Gastroesophageal sphincter (tissue), 4 donors: ENCODE results near the gene SDC4. TPM values are rescaled to one million over a fixed set of nuclear protein-coding genes. Genes with fewer than 3 reads are reported as not detected.

Experiments used
- ATAC-seq: fragments of 150-250 bp; one replicate; pipeline ENCODE4 v1.9.1; 2016; ENCODE audit warnings: mild to moderate bottlenecking, moderate library complexity
- H3K27ac ChIP-seq, 4 donors: fragments of 200-600 bp; sonication (generic) in 3 of 4; 1 replicate in 3 of 4; 2 replicates in 1 of 4; pipeline ENCODE4 v1.5.1; 2016 to 2019
- H3K27me3 ChIP-seq: fragments of 200-600 bp; sonication (generic); one replicate; pipeline ENCODE4 v1.5.1; 2019
- H3K36me3 ChIP-seq, 2 donors: fragments of 200-600 bp; sonication (generic); one replicate each; pipeline ENCODE4 v1.5.1; 2019; ENCODE audit warnings: control low read depth in 1 of 2
- H3K4me1 ChIP-seq, 3 donors: fragments of 200-600 bp; sonication (generic); 1 replicate in 2 of 3; 2 replicates in 1 of 3; pipeline ENCODE4 v1.5.1; 2016 to 2019; ENCODE audit warnings: control low read depth in 2 of 3
- H3K4me3 ChIP-seq, 2 donors: fragments of 200-600 bp; sonication (generic); one replicate each; pipeline ENCODE4 v1.5.1; 2019; ENCODE audit warnings: mild to moderate bottlenecking in 1 of 2, moderate library complexity in 1 of 2
- H3K9me3 ChIP-seq, 3 donors: fragments of 200-600 bp; sonication (generic); one replicate each; pipeline ENCODE4 v1.5.1; 2017 to 2019; ENCODE audit warnings: control low read depth in 2 of 3
- EP300 ChIP-seq: sonication (generic); formaldehyde crosslinking; IDR thresholded peaks from one replicate; pipeline ENCODE4 v1.6.1; 2017; ENCODE audit warnings: antibody characterized with exemption, mild to moderate bottlenecking
- POLR2A ChIP-seq, 2 donors: fragments of 450-650 bp; IDR thresholded peaks; one replicate each; pipeline ENCODE4 v1.6.1; 2017; ENCODE audit warnings: antibody characterized with exemption in 2 of 2, mild to moderate bottlenecking in 2 of 2, moderate library complexity in 1 of 2
- POLR2AphosphoS5 ChIP-seq: sonication (generic); formaldehyde crosslinking; IDR thresholded peaks from one replicate; pipeline ENCODE4 v1.6.1; 2017; ENCODE audit warnings: antibody characterized with exemption
- WGBS, 2 donors: methylation state at CpG; one replicate each; pipeline ENCODE4 v1.1.5; 2018; ENCODE audit warnings: low coverage in 1 of 2; 5-methylcytosine and 5-hydroxymethylcytosine counted together
- total RNA-seq, 4 donors: library from RNA; depleted of rRNA; stranded (reverse); fragments of >200 nt; gene quantifications; one replicate each; pipeline ENCODE4 v1.1.0, GENCODE V29; 2016
- TF ChIP-seq, protein P1 (sequence below), 4 experiments: fragments of 200-600 bp in 2 of 4; fragments of 450-650 bp in 2 of 4; sonication (generic) in 1 of 4; IDR thresholded peaks; one replicate each; pipeline ENCODE4 v1.5.1; 2017 to 2019; ENCODE audit warnings: antibody characterized with exemption in 4 of 4, mild to moderate bottlenecking in 2 of 4, moderate library complexity in 2 of 4

Gene SDC4
- total RNA-seq, 4 donors from 2014 or later: 75.1 to 182 (median 84.2) TPM

- no peaks in the 10 kb centered on the region for H3K9me3 ChIP-seq
- H3K4me3 ChIP-seq: no peak overlapping the region
- H3K27me3 ChIP-seq: no peaks in the 10 kb centered on the region
- no peaks in the 10 kb centered on the region for H3K4me1 ChIP-seq
- no peak overlapping the region for H3K27ac ChIP-seq
- WGBS, 2 donors: 53 to 73% methylated on average over 2 of the region's 2 CpGs
- ATAC-seq: no peak
- TF ChIP-seq, protein P1, sequence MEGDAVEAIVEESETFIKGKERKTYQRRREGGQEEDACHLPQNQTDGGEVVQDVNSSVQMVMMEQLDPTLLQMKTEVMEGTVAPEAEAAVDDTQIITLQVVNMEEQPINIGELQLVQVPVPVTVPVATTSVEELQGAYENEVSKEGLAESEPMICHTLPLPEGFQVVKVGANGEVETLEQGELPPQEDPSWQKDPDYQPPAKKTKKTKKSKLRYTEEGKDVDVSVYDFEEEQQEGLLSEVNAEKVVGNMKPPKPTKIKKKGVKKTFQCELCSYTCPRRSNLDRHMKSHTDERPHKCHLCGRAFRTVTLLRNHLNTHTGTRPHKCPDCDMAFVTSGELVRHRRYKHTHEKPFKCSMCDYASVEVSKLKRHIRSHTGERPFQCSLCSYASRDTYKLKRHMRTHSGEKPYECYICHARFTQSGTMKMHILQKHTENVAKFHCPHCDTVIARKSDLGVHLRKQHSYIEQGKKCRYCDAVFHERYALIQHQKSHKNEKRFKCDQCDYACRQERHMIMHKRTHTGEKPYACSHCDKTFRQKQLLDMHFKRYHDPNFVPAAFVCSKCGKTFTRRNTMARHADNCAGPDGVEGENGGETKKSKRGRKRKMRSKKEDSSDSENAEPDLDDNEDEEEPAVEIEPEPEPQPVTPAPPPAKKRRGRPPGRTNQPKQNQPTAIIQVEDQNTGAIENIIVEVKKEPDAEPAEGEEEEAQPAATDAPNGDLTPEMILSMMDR (IDR thresholded peaks at IDR 0.05): no peak
- no peak for TF ChIP-seq POLR2A (IDR thresholded peaks at IDR 0.05)
- no peak for TF ChIP-seq EP300
- TF ChIP-seq POLR2AphosphoS5: no peak
- H3K36me3 ChIP-seq: peaks cover 0 to 18% of the 10 kb centered on the region in 2 donors
These were observed 43.3 kb upstream of the SDC4 start for GRCh38 chr20:45391559-45391958.

GRCh38 chr20:45390931-45391330 lies 42.7 kb upstream of the SDC4 start:
- no peaks in the 10 kb centered on the region for H3K27me3 ChIP-seq
- H3K27ac ChIP-seq: no peak overlapping the region
- H3K36me3 ChIP-seq: peaks cover 0 to 15% of the 10 kb centered on the region in 2 donors
- H3K4me1 ChIP-seq: no peaks in the 10 kb centered on the region
- H3K4me3 ChIP-seq: no peak overlapping the region
- 92 to 100% methylated on average over 2 of the region's 2 CpGs for WGBS, 2 donors
- TF ChIP-seq, protein P1 (IDR thresholded peaks at IDR 0.05): no peak
- no peak for TF ChIP-seq POLR2AphosphoS5
- no peak for TF ChIP-seq POLR2A (IDR thresholded peaks at IDR 0.05)
- TF ChIP-seq EP300: no peak
- ATAC-seq: no peak
- H3K9me3 ChIP-seq: no peaks in the 10 kb centered on the region

GRCh38 chr20:45387274-45387673 lies 39.0 kb upstream of the SDC4 start:
- H3K9me3 ChIP-seq: no peaks in the 10 kb centered on the region
- no peaks in the 10 kb centered on the region for H3K36me3 ChIP-seq
- no peak overlapping the region for H3K4me3 ChIP-seq
- no peak for ATAC-seq
- WGBS, 2 donors: 87 to 90% methylated on average over 1 of the region's 1 CpG
- H3K4me1 ChIP-seq: no peaks in the 10 kb centered on the region
- H3K27ac ChIP-seq: no peak overlapping the region
- TF ChIP-seq POLR2AphosphoS5: no peak
- TF ChIP-seq POLR2A (IDR thresholded peaks at IDR 0.05): no peak
- TF ChIP-seq, protein P1 (IDR thresholded peaks at IDR 0.05): no peak
- TF ChIP-seq EP300: no peak
- no peaks in the 10 kb centered on the region for H3K27me3 ChIP-seq

DNA sequence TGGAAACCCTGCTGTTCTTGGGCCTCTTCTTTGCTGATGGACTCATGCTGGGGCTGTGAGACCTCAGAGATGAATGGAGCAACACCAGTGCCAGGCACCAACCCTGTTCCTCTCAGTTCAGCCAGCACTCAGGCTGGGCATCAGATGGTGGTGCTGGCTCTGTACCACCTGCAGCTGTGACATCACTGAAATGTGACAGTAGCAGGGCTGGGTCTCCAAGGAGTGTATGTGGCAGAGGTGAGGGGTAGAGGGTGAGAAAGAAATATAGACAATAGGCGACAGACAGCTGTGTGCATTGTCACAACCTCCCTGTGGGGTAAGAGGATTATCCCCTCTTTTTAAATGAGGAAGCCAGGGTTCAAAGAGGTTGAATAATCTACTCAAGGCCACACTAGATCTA lies 30.0 kb upstream of the SDC4 start, which contains the start of gene TP53TG5:
Gene TP53TG5 (minus strand): TSS at position 135 of the 400 bp plus-strand sequence. CDS start 89 bp downstream, at position 46.
- 63 to 73% methylated on average over 1 of the region's 1 CpG for WGBS, 2 donors

GRCh38 chr20:45377269-45377668 lies 29.0 kb upstream of the SDC4 start:
- 60 to 73% methylated on average over 1 to 6 of the region's 11 CpGs for WGBS, 2 donors
- ATAC-seq: no peak
- Histone ChIP-seq H3K9me3 (no peaks in the 10 kb centered on the region), H3K4me1 (peaks cover 0 to 20% (median 6%) of the 10 kb centered on the region in 3 donors), H3K4me3 (no peak overlapping the region), H3K36me3 (peaks cover 0 to 9% of the 10 kb centered on the region in 2 donors), H3K27ac (no peak overlapping the region), H3K27me3 (no peaks in the 10 kb centered on the region)
- TF ChIP-seq POLR2AphosphoS5 (no peak), EP300 (no peak), POLR2A (IDR thresholded peaks at IDR 0.05) (no peak)
- TF ChIP-seq, protein P1 (IDR thresholded peaks at IDR 0.05): no peak

More for the DNA sequence above, 30.0 kb upstream of the SDC4 start, which contains the start of gene TP53TG5:
- no peak for ATAC-seq
- H3K9me3 ChIP-seq: no peaks in the 10 kb centered on the region
- H3K36me3 ChIP-seq: peaks cover 0 to 9% of the 10 kb centered on the region in 2 donors
- no peaks in the 10 kb centered on the region for H3K27me3 ChIP-seq
- no peak within 1 kb of the TSS for H3K4me3 ChIP-seq
- H3K27ac ChIP-seq: no peak within 1 kb of the TSS
- H3K4me1 ChIP-seq: peaks cover 0 to 11% (median 0%) of the 10 kb centered on the region in 3 donors
- TF ChIP-seq POLR2AphosphoS5 (no peak), POLR2A (IDR thresholded peaks at IDR 0.05) (no peak), EP300 (no peak)
- TF ChIP-seq, protein P1 (IDR thresholded peaks at IDR 0.05): no peak
